GM19099 (cell line): ENCODE data around the gene CALN1.

ENCODE experiments used
- POLR2A ChIP-seq: IDR thresholded peaks from 3 replicates; pipeline ENCODE4 v1.6.1; 2011; ENCODE audit warnings: low read depth; ENCODE audit not compliant: insufficient read length; ENCODE audit errors: extremely low read depth

CALN1 gene

DNA sequence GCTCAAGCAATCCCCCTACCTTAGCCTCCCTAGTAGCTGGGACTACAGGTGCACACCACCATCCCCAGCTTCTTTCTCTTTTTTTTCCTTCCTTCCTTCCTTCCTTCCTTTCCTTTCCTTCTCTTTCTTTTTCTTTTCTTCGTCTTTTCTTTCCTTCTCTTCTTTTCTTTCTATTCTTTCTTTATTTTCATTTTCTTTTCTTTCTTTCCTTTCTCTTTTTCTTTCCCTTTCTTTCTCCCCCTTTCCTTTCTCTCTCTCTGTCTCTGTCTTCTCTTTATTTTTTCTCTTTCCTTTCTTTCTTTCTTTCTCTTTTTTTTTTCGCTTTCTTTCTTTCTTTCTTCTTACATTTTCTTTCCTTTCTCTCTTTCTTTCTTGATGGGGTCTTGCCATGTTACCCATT is 658.9 kb downstream of the CALN1 start:
- TF ChIP-seq POLR2A = no peak

GRCh38 chr7:71752171-71752935 is 659.8 kb downstream of the CALN1 start:
- no peak for TF ChIP-seq POLR2A

GRCh38 chr7:71750290-71750689 is 661.8 kb downstream of the CALN1 start:
- TF ChIP-seq POLR2A = no peak

DNA sequence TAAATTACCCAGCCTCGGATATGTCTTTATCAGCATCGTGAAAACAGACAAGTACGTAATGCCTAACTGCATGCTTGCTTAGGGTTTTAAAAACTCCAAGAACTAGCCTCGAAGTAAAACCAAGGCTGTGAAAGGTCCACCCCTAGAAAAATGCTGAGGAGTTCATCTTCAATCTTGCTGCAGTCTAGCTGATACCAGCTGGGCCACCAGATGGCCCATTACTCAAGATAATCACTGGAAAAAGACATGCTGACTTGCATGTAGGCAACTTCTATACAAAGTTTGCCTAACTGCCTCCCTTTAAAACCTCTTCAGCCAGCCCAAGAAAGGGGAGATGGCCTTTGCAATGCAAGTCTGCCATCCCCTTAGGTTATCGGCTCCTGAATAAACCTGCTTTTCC is 666.1 kb downstream of the CALN1 start:
- no peak for TF ChIP-seq POLR2A

DNA sequence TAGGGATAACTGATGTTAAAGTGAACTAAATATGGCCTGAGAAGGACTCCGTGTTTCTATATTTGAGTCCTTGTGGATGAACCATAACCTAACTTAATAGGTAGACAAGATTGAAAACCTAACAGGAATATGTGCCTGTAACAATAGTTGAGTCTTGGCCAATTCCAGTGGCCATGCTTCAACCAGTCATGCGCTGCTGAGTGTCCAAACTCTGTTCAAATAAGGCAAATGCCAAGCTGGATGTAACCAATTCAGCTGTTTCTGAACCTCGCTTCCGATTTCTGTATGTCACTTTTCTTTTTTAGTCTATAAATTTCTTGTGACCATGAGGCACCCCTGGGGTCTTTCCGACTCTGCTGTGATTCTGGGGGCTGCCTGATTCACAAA is 672.0 kb downstream of the CALN1 start:
- no peak for TF ChIP-seq POLR2A

GRCh38 chr7:71739520-71740173 is 672.5 kb downstream of the CALN1 start:
- TF ChIP-seq POLR2A = no peak

DNA sequence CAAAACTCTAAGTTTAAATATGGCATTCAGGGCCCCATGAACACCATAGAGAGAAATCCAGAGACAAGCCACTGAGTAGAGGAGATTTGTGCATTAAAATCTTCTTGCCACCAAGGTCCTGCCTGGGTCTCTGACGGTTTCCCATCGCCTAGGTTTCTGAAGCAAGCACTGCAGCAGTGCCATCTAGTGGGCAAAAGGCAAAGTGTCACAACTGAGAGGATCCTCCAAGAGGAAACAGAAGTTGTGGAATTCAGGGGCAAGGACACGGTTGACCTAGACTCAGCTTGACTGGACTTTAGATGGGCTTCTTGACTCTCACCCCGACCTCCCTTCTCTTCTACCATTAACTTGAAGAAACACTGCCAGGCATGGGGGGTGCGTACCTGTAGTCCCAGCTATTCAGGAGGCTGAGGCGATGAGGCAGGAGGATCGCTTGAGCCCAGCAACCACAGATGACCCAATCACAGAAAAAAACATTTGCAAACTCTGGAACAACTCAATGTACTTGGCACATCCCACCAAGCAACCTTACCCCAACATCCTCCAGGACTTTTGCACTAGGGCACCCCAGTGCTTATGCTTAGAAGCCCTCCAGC is 676.1 kb downstream of the CALN1 start:
- TF ChIP-seq POLR2A = no peak

DNA sequence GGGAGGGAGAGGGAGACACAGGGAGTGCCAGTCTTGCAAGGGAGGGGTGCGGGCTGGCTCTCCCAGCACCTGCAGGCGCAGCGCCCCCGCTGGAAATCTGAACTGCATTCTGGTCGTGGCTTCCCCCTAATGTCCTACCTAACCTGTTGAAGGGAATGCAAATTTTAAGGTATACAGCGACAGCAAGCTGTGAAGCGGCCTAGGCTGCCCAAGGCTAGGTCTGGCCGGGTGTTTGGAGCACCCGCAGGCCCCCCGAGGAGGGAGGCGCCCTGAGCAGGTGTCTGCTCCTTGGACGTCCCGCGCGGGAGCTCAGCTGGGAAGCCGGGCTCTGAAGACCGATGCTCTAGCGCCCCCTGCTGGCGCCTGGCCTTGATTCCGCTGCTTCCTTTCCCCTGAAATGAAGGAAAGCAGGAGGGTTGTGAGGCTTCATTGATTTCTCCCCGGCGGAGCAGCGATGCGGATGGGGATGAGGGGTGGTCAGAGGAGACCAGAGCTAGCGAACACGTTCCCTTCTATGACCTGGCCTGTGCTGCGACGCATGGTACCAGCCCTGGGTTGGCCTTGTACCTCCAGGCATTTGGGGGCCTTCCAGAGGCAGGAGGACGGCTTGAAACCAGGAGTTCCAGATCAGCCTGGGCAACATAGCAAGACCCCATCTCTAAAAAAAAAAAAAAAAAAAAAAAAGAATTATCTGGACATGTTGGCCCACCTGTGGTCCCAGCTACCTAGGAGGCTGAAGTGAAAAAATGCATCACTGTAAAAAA is 678.8 kb downstream of the CALN1 start:
- no peak for TF ChIP-seq POLR2A

DNA sequence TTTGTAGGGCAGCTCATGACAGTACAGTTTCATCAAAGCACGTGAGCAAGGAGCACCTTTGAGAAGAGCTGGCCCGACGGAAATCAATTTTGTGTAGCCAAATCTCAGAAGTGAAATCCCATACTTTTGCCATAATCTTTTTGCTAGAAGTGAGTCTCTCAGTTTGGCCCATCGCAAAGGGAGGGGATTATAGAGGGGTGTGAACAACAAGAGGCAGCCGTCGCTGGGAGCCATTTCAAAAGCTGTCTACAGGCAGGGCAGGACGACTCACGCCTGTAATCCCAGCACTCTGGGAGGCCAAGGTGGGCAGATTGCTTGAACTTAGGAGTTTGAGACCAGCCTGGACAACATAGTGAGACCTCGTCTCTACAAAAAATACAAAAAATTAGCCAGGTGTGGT is 680.4 kb downstream of the CALN1 start:
- TF ChIP-seq POLR2A = no peak
